A549 (cell line): ENCODE measurements around the gene UBL7.

Experiments used
- CEBPB ChIP-seq, 2 experiments: fragments of >200 bp in 1 of 2; sonication (Bioruptor Twin) in 1 of 2; formaldehyde crosslinking in 1 of 2; IDR thresholded peaks; 2 replicates each; pipeline ENCODE4 v1.6.1; 2012 to 2016
- EP300 ChIP-seq, 2 experiments: fragments of >200 bp; sonication (Bioruptor Twin); formaldehyde crosslinking; IDR thresholded peaks; 2 replicates in 1 of 2; 3 replicates in 1 of 2; pipeline ENCODE4 v1.6.1; 2016 to 2017
- GATA3 ChIP-seq: IDR thresholded peaks from 2 replicates; pipeline ENCODE4 v1.6.1; 2012; ENCODE audit warnings: borderline replicate concordance
- HDAC2 ChIP-seq: fragments of 200-600 bp; sonication (generic); IDR thresholded peaks from 2 replicates; pipeline ENCODE4 v1.6.1; 2016
- KDM1A ChIP-seq: fragments of 200-600 bp; sonication (generic); IDR thresholded peaks from 2 replicates; pipeline ENCODE4 v1.6.1; 2016; ENCODE audit warnings: low read depth, mild to moderate bottlenecking
- POLR2A ChIP-seq: IDR thresholded peaks from 2 replicates; pipeline ENCODE4 v1.6.1; 2012; ENCODE audit warnings: mild to moderate bottlenecking, low read length
- RAD21 ChIP-seq, 2 experiments: fragments of >200 bp in 1 of 2; sonication (Bioruptor Twin) in 1 of 2; formaldehyde crosslinking in 1 of 2; IDR thresholded peaks in 1 of 2; conservative IDR thresholded peaks in 1 of 2; 2 replicates in 1 of 2; 3 replicates in 1 of 2; pipeline ENCODE4 v1.6.1; 2012 to 2018; ENCODE audit warnings: inconsistent platforms in 1 of 2
- RCOR1 ChIP-seq: fragments of 150-350 bp; IDR thresholded peaks from 2 replicates; pipeline ENCODE4 v1.6.1; 2014; ENCODE audit warnings: antibody characterized with exemption, low read length, low read depth
- ZFP36 ChIP-seq: fragments of 450-650 bp; IDR thresholded peaks from 2 replicates; pipeline ENCODE4 v1.6.1; 2014; ENCODE audit warnings: borderline replicate concordance; ENCODE audit not compliant: partially characterized antibody
- TF ChIP-seq, protein P1 (sequence below): fragments of >200 bp; sonication (Bioruptor Twin); formaldehyde crosslinking; IDR thresholded peaks from 3 replicates; pipeline ENCODE4 v1.5.1; 2016
- TF ChIP-seq, protein P2 (sequence below): IDR thresholded peaks from 2 replicates; pipeline ENCODE4 v1.6.1; 2012
- TF ChIP-seq, protein P3 (sequence below): fragments of 450-650 bp; IDR thresholded peaks from 2 replicates; pipeline ENCODE4 v1.6.1; 2014; ENCODE audit warnings: antibody characterized with exemption

DNA sequence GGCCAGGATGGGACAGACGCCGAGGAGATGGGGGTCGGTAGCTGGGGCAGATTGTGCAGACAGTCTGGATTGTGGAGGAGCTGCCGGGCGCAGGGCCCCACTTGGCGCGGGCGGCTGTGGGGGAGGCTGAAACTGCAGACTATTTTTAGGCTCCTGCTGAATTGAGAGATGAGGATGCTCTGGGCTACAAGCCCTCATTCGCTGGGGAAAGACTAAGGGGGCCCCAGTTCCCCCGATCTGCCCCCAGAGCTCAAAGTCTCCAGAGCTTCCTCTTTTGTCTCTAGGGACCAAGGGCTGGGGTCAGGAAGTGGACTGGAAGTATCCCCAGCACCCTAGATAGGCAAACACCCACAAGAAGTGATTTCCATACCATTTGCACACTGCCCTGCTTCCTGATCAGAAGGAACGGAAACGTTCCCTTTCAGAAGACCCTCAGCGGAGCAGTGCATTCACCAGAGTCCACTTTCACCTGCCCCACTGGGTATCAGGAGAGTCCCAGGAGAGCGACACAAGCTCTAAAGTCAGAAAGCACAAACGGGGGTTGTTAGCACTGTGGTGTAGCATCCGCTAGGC, 56.9 kb downstream of the UBL7 start:
- TF ChIP-seq, protein P1, sequence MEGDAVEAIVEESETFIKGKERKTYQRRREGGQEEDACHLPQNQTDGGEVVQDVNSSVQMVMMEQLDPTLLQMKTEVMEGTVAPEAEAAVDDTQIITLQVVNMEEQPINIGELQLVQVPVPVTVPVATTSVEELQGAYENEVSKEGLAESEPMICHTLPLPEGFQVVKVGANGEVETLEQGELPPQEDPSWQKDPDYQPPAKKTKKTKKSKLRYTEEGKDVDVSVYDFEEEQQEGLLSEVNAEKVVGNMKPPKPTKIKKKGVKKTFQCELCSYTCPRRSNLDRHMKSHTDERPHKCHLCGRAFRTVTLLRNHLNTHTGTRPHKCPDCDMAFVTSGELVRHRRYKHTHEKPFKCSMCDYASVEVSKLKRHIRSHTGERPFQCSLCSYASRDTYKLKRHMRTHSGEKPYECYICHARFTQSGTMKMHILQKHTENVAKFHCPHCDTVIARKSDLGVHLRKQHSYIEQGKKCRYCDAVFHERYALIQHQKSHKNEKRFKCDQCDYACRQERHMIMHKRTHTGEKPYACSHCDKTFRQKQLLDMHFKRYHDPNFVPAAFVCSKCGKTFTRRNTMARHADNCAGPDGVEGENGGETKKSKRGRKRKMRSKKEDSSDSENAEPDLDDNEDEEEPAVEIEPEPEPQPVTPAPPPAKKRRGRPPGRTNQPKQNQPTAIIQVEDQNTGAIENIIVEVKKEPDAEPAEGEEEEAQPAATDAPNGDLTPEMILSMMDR, result no peak
- TF ChIP-seq, protein P2, sequence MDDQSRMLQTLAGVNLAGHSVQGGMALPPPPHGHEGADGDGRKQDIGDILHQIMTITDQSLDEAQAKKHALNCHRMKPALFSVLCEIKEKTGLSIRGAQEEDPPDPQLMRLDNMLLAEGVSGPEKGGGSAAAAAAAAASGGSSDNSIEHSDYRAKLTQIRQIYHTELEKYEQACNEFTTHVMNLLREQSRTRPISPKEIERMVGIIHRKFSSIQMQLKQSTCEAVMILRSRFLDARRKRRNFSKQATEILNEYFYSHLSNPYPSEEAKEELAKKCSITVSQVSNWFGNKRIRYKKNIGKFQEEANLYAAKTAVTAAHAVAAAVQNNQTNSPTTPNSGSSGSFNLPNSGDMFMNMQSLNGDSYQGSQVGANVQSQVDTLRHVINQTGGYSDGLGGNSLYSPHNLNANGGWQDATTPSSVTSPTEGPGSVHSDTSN, result no peak
- TF ChIP-seq POLR2A (no peak), GATA3 (no peak), RAD21 (conservative IDR thresholded peaks at IDR 0.05 in 1 of 2, IDR thresholded peaks at IDR 0.05 in 1 of 2) (no peak), KDM1A (no peak), EP300 (IDR thresholded peaks at IDR 0.05) (no peak), RCOR1 (no peak), ZFP36 (no peak), HDAC2 (no peak), CEBPB (IDR thresholded peaks at IDR 0.05) (no peak)
- TF ChIP-seq, protein P3, sequence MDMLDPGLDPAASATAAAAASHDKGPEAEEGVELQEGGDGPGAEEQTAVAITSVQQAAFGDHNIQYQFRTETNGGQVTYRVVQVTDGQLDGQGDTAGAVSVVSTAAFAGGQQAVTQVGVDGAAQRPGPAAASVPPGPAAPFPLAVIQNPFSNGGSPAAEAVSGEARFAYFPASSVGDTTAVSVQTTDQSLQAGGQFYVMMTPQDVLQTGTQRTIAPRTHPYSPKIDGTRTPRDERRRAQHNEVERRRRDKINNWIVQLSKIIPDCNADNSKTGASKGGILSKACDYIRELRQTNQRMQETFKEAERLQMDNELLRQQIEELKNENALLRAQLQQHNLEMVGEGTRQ, result no peak
